GM19452 (cell line): ENCODE data around the gene CDH4.
"Not testable (repeated sequence)": the region's sequence is repeated elsewhere in the genome, so short reads cannot be mapped to it uniquely, and the experiment has no call there.

Experiments
- ATAC-seq: cut with Tn5 transposase; IDR thresholded peaks from one replicate; pipeline ENCODE4 v1.9.1; 2021; ENCODE audit not compliant: unreplicated experiment

Gene CDH4

DNA sequence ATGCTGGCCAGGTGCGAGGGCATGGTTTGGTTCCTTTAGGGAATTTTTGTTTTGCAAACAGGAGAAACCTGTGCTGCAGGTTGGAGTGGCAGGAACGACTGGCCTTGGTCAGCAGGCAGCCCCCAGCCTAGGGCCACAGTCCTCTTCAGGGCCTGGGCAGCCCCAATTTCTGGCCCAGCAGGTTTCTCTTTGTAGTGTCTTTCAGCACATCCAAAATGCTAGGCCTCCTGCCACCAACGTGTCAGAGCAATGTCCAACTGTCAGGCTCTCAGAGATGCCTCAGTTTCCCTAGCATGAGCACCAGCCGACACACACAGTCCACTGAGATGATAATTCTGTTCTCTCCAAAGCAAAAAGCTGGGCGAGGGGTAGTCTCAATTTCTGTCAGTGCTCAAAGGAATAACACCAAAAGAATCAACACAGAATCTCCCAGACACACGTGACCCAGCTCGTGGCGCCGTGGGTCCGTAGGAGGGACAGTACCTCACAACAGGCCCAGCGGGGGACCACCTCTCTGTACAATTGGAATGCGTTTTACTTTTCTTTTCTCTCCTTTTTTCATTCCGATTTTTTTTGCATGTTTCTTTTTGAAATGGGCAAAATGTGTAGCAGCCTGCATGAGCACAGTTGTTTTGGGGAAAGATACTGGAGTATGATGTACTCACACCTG is 687.8 kb downstream of the CDH4 start:
- ATAC-seq: no peak

DNA sequence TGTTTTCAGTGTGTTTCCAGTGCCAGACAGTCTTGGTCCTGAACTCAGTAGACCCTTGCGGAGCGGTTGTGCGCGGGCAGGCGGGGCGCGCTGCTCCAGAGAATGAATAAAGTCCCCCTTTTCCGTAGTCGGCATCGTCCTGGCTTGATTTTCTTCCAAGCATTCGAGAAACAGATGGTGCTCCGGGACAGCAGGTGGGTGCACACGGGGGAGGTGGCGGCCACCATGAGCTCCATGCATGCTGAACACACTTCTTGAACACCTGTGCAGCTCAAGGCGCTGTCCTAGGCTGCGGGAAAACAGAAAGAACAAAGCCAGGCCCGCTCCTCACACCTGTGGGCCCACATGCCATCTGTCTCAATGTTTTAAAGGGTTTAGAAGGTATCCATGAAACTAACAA is 688.4 kb downstream of the CDH4 start:
- no peak for ATAC-seq

DNA sequence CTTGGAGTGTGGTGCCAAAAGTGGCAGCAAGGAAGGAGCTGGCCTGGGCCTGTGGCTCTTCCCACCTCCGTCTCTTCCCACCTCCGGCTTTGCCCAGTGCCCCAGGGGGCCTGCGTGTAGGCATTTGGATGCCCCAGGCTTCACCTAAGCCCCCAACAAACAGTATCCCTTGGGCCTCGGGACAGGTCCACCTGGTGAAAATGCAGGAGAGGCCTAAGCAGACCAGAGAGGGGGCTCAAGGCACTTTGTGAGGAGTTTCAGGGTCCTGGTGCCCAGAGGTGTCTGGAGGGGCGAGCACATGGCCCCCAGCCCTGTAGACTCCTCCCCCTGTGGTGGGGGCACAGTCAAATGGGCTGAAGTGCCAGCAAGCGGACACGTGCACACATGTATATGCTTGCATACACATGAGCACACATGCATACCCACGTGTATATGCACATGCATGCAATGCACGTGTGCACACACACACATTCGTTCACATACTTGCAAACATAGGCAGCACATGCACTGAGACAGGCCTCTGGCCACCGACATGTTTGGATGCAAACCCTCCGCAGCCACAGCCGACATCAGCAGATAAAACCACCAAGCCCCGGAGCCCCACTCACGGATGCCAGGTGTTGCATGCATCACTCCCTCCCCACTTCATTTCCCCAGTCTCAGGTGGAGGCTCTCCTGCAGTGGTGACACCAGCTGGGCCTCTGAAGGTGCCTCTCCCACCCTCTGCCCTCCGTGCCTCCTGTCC is 689.1 kb downstream of the CDH4 start:
- no peak for ATAC-seq

DNA sequence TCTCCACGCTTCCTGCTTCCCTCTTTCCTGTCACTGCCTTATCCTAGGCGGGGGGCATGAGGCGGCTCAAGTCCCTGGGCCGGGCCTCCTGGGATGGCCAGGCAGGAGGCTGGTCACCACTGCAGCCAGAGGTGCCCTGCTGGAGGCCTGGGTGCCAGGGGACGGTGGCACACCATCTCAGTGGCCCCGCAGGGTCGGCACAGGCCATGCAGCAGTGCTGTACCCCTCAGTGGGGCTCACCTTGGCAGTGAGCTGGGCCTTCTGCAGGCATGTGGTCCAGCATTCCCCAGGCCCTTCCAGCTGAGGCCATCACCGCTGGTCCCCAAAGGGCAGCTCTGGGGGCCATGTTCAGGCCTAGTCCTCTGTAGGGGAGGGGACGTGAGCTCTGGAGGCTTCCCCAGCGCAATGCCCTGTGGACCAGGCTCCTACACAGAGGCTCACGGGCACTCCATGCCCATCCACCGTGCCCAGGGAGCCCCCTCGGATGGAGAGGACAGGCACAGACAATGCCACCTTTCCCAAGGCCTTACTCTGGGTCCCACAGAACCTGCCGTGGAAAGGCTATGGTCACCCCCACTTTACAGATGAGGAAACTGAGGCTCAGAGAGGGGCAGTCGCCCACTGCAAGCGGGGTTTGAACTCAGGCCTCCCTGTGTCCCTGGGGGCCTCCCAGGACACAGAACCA is 689.8 kb downstream of the CDH4 start:
- no peak for ATAC-seq

DNA sequence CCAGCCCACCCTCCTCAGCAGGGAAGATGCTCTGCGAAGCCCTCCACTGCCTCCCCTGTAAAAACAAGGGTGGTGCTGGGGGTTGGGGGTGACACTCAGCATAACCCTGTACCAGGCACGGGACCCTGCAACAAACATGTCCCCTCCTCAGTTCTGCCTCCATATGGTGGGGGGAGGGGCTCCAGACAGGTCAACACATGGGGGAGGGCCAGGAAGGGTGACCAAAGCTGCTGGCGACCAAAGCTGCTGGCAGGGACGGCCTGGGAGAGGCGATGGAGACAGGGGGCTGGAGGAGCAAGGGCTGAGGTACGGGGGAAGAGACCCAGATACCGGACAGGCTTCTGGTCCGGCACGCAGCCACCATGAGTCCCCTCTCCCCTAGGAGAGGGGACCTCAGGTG is 690.5 kb downstream of the CDH4 start:
- no peak for ATAC-seq

DNA sequence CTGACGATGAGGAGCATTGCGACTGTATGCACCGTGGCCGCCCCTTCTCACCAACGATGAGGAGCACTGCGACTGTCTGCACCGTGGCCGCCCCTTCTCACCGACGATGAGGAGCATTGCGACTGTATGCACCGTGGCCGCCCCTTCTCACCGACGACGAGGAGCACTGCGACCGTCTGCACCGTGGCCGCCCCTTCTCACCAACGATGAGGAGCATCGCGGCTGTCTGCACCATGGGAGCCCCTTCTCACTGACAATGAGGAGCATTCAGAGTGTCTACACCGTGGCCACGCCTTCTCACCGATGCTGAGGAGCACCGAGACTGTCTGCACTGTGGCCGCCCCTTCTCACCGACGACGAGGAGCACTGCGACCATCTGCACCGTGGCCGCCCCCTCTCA is 692.9 kb downstream of the CDH4 start:
- ATAC-seq: not testable (repeated sequence)

DNA sequence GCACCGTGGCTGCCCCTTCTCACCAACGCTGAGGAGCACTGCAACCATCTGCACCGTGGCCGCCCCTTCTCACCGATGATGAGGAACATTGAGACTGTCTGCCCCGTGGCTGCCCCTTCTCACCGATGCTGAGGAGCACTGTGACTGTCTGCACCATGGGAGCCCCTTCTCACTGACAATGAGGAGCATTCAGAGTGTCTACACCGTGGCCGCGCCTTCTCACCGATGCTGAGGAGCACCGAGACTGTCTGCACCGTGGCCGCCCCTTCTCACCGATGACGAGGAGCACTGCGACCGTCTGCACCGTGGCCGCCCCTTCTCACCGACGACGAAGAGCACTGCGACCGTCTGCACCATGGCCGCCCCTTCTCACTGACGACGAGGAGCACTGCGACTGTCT is 693.4 kb downstream of the CDH4 start:
- ATAC-seq: not testable (repeated sequence)

GRCh38 chr20:61948056-61948455 is 696.0 kb downstream of the CDH4 start:
- ATAC-seq: not testable (repeated sequence)

- ATAC-seq: no peak
Observed at GRCh38 chr20:61948586-61949362, 696.7 kb downstream of the CDH4 start.

DNA sequence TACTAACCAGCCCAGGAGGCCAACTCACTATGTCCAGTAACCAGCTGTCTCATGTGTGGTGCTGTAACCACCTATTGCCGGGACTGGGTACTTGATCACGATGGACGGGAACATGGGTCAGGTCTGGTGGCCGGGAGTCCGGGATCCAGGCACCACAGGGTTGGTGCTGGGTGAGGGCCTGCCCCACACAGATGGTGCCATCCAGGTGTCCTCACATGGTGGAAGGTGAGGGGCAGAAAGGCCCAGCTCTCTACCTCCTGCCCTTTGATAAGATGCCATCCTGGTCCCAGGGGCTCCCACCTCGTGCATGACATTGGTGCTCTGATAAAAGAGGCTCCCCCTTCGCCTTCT is 697.3 kb downstream of the CDH4 start:
- no peak for ATAC-seq

- ATAC-seq: no peak
Observed at GRCh38 chr20:61949714-61950640, 697.9 kb downstream of the CDH4 start.

DNA sequence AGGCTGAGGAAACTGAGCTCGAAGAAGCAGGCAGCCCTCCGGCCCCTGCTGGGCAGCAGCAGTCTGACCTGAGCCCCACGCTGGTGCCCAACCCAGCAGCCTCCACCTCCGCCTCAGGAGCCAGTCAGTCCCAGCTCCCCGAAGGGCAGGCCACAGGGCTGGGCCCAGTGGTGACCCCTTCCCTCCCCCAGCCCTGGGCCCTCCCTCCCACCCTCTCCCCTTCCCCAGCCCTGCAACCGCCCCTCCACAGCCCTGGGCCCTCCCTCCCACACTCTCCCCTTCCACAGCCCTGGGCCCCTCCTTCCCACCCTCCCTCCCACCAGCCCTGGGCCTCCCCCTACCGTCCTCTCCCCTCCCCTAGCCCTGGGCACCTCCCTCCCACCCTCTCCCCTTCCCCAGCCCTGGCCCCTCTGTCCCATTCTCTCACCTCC is 698.6 kb downstream of the CDH4 start:
- no peak for ATAC-seq

GRCh38 chr20:61951695-61952533 is 699.9 kb downstream of the CDH4 start:
- ATAC-seq: no peak

DNA sequence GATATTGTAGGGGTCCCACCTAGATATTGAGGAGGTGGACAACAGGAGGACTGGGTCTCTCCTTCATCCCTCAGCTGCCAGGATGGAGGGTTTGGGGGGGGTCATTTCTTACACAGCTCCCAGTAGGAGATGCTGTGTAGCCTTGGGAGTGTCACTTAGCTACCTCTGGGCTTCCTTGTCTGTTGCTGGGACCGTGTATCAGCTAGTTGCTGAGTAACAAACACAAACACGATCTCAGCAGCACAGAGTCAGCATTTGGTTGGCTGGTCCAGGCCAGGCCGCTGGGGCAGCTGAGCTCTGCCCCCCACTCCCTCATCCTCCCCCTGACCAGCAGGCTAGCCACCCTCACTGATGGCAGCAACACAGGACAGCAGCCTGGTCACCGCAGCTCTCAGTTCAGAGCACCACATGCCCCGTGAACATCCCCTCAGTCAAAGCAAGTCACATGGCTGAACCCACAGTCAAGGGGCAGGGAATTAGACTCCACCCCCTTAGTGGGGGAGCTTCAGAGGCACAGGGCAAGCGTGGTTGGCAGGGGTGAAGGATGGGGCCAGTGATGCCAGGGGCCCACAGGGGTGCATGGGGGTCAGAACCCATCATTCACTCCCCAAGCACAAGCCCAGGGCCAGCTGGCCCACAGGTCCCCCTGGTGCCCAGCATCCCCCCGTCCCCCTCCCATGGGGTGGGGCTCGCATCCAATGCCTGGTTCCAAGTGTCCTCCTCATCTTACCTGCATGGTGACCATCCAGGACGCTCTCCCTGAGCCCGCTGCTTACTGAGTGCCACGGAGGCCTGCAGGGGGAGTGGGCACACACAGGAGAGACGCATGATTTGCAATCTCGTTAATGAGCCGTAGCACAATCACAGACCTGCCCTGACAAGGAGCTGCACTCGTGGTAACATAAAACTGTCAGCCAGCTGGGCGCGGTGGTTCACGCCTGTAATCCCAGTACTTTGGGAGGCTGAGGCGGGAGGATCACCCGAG is 701.3 kb downstream of the CDH4 start:
- no peak for ATAC-seq

GRCh38 chr20:61954276-61955021 is 702.4 kb downstream of the CDH4 start:
- ATAC-seq: no peak

DNA sequence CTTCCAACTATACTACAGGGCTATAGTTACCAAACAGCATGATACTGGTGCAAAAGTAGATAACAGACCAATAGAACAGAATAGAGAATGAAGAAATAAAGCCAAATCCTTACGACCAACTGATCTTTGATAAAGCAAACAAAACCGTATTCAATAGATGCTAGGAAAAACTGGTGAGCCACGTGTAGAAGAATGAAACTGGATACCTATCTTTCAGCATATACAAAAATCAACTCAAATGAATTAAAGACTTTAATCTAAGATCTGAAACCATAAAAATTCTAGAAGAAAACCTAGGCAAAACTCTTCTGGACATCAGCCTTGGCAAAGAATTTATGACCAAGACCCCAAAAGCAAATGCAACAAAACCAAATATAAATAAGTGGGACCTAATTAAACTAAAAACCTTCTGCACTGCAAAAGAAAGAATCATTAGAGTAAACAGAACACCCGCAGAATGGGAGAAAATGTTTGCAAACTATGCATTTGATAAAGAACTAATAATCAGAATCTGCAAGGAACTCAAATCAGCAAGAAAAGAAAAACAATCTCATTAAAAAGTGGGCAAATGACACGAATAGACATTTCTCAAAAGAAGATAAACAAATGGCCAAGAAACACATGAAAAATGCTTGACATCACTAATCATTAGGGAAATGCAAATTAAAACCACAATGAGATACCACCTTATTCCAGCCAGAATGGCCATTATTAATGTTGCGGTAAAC is 703.8 kb downstream of the CDH4 start:
- ATAC-seq: no peak
